ENCODE measurements around the gene ZNF429.

The ZNF429 gene

DNA sequence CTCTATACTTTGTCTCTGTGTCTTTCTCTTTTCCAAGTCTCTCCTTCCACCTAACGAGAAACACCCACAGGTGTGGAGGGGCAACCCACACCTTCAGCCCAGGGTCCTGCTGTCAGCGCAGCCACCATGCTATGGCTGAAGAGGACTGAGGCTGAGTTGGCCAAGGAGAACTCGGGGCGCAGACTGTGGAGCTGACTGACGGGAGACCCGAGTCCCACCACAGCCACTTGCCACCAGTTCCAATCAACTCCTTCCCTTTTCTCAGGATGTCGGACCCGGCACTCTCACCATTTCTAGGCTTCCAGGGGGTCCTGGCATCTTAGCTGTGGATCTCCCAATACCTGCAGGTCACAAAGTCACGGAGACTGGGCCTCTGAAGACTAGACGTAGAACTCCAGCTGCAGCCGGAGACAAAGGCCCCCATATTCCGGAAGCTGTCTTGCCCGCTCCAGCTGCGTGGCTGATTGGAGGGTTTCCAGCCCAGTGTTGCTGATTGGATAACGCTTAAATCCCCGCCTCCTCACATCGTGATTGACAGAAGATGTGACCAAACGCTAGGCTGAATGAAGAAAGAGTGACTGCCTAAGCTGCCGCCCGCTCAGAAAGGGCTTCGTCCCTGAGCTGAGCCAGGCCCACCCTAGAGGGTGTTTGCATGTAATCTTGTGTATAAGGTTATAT lies 63.6 kb downstream of the ZNF429 start:
- DNase-seq (ENCODE audit: low read depth), result no peak
- H3K4me3 ChIP-seq (ENCODE audit: low read depth, low read length), result no peak overlapping the region
- TF ChIP-seq, protein P1, sequence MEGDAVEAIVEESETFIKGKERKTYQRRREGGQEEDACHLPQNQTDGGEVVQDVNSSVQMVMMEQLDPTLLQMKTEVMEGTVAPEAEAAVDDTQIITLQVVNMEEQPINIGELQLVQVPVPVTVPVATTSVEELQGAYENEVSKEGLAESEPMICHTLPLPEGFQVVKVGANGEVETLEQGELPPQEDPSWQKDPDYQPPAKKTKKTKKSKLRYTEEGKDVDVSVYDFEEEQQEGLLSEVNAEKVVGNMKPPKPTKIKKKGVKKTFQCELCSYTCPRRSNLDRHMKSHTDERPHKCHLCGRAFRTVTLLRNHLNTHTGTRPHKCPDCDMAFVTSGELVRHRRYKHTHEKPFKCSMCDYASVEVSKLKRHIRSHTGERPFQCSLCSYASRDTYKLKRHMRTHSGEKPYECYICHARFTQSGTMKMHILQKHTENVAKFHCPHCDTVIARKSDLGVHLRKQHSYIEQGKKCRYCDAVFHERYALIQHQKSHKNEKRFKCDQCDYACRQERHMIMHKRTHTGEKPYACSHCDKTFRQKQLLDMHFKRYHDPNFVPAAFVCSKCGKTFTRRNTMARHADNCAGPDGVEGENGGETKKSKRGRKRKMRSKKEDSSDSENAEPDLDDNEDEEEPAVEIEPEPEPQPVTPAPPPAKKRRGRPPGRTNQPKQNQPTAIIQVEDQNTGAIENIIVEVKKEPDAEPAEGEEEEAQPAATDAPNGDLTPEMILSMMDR (IDR thresholded peaks at IDR 0.05; ENCODE audit: insufficient read depth, low read depth, low read length, missing control alignments), result no peak

DNA sequence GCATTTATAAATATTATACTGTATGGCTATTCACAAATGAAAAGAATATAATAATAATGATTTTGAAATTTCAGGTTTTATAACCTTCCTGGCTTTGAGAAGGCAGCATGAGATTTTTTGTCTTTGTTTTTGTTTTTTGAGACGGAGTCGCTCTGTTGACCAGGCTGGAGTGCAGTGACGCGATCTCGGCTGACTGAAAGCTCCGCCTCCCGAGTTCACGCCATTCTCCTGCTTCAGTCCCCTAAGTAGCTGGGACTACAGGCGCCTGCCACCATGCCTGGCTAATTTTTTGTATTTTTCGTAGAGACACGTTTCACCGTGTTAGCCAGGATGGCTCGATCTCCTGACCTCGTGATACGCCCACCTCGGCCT lies 64.1 kb downstream of the ZNF429 start:
- DNase-seq (ENCODE audit: low read depth), result no peak
- no peak overlapping the region for H3K4me3 ChIP-seq (ENCODE audit: low read depth, low read length)
- TF ChIP-seq, protein P1 (IDR thresholded peaks at IDR 0.05; ENCODE audit: insufficient read depth, low read depth, low read length, missing control alignments), result no peak

DNA sequence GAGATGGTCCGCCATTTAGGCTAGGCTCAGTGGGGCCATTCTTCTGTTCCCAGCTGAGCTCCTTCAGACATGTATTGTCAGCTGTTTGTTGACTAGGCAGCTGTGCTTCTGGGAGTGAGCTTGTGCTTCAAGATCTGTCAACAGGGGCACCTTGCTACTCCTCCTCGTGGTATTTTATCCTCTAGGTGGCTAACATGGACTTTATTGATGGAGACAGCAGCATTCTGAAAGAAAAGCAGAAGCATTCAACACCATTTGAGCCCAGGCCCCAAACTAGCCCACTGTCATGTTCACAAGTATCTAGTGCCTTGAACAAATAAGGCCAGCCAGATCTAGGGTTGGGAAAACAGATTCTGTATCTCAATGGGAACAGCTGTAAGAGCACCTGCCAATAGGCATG lies 65.9 kb downstream of the ZNF429 start:
- no peak for DNase-seq (ENCODE audit: low read depth)
- H3K4me3 ChIP-seq (ENCODE audit: low read depth, low read length), result no peak overlapping the region
- TF ChIP-seq, protein P1 (IDR thresholded peaks at IDR 0.05; ENCODE audit: insufficient read depth, low read depth, low read length, missing control alignments), result no peak

DNA sequence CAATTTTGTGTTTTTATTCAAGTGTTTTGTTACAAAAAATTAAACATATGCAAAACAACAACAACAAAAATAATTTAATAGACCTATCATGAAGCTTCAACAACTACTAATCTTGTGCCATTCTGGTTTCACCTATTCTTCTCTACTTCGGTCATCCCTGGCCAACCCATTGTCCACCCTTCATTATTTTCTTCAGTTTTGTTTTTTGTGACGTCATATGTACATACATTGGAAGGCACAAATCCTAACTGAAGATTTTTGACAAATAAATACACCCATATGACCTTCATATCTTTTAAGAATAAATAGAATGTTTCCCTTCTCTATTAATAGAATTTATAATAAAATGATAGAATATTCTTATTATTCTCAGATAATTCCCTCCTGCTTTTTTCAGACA lies 69.2 kb downstream of the ZNF429 start:
- no peak overlapping the region for H3K4me3 ChIP-seq (ENCODE audit: low read depth, low read length)
- no peak for DNase-seq (ENCODE audit: low read depth)
- TF ChIP-seq, protein P1 (IDR thresholded peaks at IDR 0.05; ENCODE audit: insufficient read depth, low read depth, low read length, missing control alignments), result no peak

DNA sequence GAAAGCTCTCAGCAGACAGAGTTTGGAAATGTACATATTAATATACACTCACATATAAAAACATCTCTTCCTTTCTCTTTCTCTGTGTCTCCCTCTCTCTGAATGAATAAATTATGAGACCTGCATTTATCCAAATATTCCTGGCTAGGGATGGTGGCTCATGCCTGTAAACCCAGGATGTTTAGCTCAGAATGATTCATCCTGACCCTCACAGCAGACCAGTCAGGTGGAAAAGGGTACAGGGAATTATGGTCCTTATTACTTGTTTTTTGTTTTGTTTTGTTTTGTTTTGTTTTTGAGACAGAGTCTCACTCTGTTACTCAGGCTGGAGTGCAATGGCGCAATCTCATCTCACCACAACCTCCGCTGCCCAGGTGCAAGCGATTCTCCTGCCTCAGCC lies 71.1 kb downstream of the ZNF429 start:
- TF ChIP-seq, protein P1 (IDR thresholded peaks at IDR 0.05; ENCODE audit: insufficient read depth, low read depth, low read length, missing control alignments), result no peak
- no peak overlapping the region for H3K4me3 ChIP-seq (ENCODE audit: low read depth, low read length)
- no peak for DNase-seq (ENCODE audit: low read depth)

DNA sequence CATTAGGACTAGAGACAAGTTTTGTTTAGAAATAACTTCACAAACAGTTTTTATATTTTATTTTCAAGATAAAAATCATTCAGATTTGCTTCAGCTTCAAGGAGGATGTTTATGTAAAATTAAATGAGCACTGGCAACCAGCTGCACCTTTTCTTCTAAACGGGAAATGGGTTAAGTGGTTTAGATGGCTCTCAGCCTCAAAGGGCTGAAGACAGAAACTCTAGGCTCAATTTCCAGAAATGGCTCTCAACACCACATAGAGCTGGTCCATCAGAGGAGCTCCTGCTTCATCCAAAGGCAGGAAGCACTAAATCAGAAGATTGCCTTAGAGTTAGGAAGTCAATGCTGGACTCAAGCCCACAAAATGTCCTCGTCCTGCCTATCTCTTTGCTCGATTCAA lies 74.7 kb downstream of the ZNF429 start:
- H3K4me3 ChIP-seq (ENCODE audit: low read depth, low read length), result no peak overlapping the region
- no peak for DNase-seq (ENCODE audit: low read depth)
- TF ChIP-seq, protein P1 (IDR thresholded peaks at IDR 0.05; ENCODE audit: insufficient read depth, low read depth, low read length, missing control alignments), result no peak

DNA sequence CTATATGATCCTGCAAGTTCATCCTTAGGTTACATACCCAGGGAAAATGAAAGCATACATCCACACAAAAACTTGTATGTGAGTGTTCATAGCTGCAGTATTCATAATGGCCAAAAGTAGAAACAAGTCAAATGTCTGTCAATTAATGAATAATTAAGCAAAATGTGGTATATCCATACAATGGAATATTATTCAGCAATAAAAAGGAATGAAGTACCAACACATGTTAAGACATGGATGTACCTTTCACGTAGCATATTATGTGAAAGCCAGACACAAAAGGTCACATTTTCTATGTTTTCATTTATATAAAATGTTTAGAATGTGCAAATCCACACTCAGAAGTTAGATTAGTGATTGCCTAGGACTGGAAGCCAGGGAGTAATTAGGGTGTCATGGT lies 75.4 kb downstream of the ZNF429 start:
- TF ChIP-seq, protein P1 (IDR thresholded peaks at IDR 0.05; ENCODE audit: insufficient read depth, low read depth, low read length, missing control alignments), result no peak
- H3K4me3 ChIP-seq (ENCODE audit: low read depth, low read length), result no peak overlapping the region
- no peak for DNase-seq (ENCODE audit: low read depth)

Data from GM12865 (cell line).